GM12892 (cell line): ENCODE data around the gene CBLIF.
"Not testable (repeated sequence)": the region's sequence is repeated elsewhere in the genome, so short reads cannot be mapped to it uniquely, and the experiment has no call there.

ENCODE experiments used
- DNase-seq: peaks from one replicate; pipeline ENCODE4 v3.0.0; 2011; ENCODE audit not compliant: insufficient read length
- FAIRE-seq: peaks from 2 replicates; lab custom pipeline; 2011; peaks lifted over from hg19 to GRCh38; lab: Jason Lieb, UNC
- POLR2A ChIP-seq: IDR thresholded peaks from 2 replicates; pipeline ENCODE4 v1.6.1; 2011; ENCODE audit warnings: low read depth, low read length, control low read depth
- POLR2AphosphoS5 ChIP-seq: IDR thresholded peaks from 2 replicates; pipeline ENCODE4 v1.6.1; 2011; ENCODE audit warnings: low read depth, low read length, control low read depth
- TAF1 ChIP-seq: IDR thresholded peaks from 2 replicates; pipeline ENCODE4 v1.6.1; 2011; ENCODE audit warnings: low read depth, mild to moderate bottlenecking, control low read depth, low read length, borderline replicate concordance

Gene CBLIF

DNA sequence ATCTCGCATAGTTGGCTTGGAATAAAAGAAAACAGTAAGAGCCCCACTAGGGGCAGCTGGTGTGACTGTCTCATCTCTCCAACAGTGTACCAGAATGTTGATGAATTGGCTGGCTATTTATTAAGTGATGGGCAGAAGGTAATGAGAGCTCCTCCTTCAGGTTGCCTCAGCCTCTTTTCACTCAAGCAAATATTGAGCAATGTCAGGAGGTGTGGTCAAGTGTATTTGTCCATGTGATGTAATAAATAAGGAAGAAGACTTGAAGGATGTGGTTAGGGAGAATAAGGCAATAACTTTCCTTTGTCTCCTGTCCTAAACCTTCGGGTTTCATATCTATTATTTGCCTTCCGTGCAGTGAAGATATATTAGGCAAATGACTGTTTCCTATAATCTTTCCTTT is 21.1 kb upstream of the CBLIF start, which contains the start of gene TCN1:
TCN1 (minus strand) TSS at position 91 of the 400 bp plus-strand sequence; CDS start at position 74, 17 bp downstream.
- TF ChIP-seq POLR2A (no peak), POLR2AphosphoS5 (no peak), TAF1 (no peak)
- no peak for FAIRE-seq
- DNase-seq, result no peak

GRCh38 chr11:59865031-59865430 is 19.7 kb upstream of the CBLIF start:
- FAIRE-seq (no peak), DNase-seq (no peak)
- TF ChIP-seq TAF1, result no peak
- no peak for TF ChIP-seq POLR2A
- TF ChIP-seq POLR2AphosphoS5, result no peak

DNA sequence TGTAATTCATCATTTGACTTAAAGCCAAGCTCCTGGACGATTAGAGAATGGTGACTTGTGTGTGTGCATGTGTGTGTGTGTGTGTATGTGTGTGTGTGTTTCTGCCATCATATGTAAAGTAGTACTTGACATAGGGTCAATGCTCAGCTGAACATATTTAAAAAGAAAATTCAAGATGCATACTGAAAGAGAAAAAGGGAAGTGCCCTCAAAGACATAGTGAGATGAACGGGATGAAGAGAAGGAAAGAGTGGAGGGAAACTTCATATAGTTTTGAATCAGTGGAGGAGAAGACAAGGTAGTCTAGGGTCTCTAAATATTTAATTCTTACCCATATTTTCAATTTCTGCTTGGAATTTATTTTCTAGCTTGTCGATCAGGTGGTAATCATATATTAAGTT is 17.0 kb upstream of the CBLIF start:
- DNase-seq (no peak), FAIRE-seq (no peak)
- TF ChIP-seq POLR2AphosphoS5 (no peak), TAF1 (no peak), POLR2A (no peak)

GRCh38 chr11:59859673-59860072 is 14.4 kb upstream of the CBLIF start:
- DNase-seq, result no peak
- no peak for TF ChIP-seq POLR2A
- TF ChIP-seq POLR2AphosphoS5, result no peak
- no peak for TF ChIP-seq TAF1
- no peak for FAIRE-seq

DNA sequence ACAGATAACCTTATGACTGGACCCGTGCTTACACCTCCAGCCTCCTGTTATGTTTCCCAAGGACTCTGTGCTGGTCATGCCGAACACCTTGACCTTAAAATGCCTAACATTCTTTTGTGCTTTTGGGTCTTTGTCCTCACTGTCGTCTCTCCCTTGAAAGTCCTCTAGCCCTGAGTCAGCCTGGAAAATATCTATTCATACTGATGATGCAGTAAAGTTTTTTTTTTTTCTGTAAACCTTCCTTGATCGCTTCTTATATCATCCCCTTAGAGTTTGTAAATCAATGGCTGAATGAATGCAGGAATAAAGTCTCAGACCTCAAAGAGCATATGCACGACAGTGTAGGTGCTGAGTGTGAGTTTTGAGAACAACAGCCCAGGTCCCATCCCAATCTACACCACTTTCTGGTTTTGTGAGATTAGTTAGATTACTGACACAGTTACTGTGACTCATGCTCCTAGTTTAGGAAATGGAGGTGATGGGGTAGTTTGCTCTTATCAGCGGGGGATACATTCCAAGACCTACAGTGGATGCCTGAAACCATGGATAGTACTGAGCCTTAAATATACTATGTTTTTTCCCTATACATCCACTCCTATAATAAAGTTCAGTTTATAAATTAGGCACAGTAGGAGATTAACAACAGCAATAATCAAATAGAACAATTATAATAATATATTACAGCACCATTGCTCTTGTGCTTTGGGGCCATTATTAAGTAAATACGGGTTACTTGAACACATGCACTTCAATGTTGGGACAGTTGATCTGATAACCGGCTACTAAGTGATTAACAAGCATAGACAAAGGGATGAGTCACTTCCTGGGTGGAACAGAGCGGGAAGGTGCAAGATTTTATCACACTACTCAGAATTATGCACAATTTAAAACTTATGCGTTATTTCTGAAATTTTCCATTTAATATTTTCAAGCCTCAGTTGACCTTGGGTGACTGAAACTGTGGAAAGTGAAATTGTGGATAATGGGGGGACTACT is 12.4 kb upstream of the CBLIF start:
- FAIRE-seq (no peak), DNase-seq (no peak)
- TF ChIP-seq POLR2AphosphoS5 (no peak), TAF1 (no peak)

- no peak for DNase-seq
- no peak for TF ChIP-seq TAF1
- TF ChIP-seq POLR2AphosphoS5, result no peak
- no peak for TF ChIP-seq POLR2A
- no peak for FAIRE-seq
These were observed 9.6 kb upstream of the CBLIF start for GRCh38 chr11:59854871-59855270.

GRCh38 chr11:59851416-59851815 is 6.1 kb upstream of the CBLIF start:
- DNase-seq, FAIRE-seq: not testable (repeated sequence)

GRCh38 chr11:59849551-59849950 is 4.3 kb upstream of the CBLIF start:
- FAIRE-seq, result not testable (repeated sequence)

GRCh38 chr11:59849129-59849528 is 3.8 kb upstream of the CBLIF start:
- FAIRE-seq (no peak), DNase-seq (no peak)
- no peak for TF ChIP-seq TAF1
- TF ChIP-seq POLR2A, result no peak
- TF ChIP-seq POLR2AphosphoS5, result no peak

More at GRCh38 chr11:59849551-59849950, 4.3 kb upstream of the CBLIF start:
- DNase-seq, result not testable (repeated sequence)

- DNase-seq, FAIRE-seq: not testable (repeated sequence)
These were observed 3.1 kb upstream of the CBLIF start for GRCh38 chr11:59848439-59848838.

- FAIRE-seq (no peak), DNase-seq (no peak)
- no peak for TF ChIP-seq POLR2AphosphoS5
- no peak for TF ChIP-seq TAF1
These were observed 2.3 kb upstream of the CBLIF start for GRCh38 chr11:59847626-59848025.

GRCh38 chr11:59846556-59846955 is 1.3 kb upstream of the CBLIF start:
- FAIRE-seq, result no peak
- TF ChIP-seq TAF1, result no peak
- no peak for TF ChIP-seq POLR2A
- no peak for TF ChIP-seq POLR2AphosphoS5
- DNase-seq, result no peak

- FAIRE-seq (no peak), DNase-seq (no peak)
- TF ChIP-seq TAF1 (no peak), POLR2A (no peak), POLR2AphosphoS5 (no peak)
These were observed 3.0 kb downstream of the CBLIF start for GRCh38 chr11:59842316-59842715.

DNA sequence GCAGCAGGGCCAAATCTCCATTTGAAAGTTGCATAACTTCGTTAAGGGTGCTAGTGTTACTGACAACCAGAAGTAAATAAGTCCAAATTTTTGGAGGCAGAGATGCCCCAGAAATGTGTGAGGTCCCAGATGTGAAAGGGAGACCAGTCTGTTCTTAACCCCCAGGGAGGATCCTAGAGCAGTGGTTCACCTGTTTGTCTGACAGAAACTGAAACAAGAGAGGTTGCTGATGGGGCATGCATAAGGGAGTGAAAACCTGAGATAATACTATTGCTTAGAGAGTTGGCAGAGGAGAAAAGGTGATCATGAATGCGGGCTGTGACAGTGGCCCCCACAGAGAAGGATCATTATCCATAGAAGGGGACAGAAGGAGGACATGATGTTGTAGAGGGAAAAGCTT is 3.8 kb downstream of the CBLIF start:
- DNase-seq, result no peak
- TF ChIP-seq POLR2A (no peak), TAF1 (no peak), POLR2AphosphoS5 (no peak)
- no peak for FAIRE-seq

GRCh38 chr11:59839615-59840014 is 5.7 kb downstream of the CBLIF start:
- TF ChIP-seq TAF1 (no peak), POLR2AphosphoS5 (no peak)
- FAIRE-seq (no peak), DNase-seq (no peak)
